ENCODE data around the gene DDIT3. TPM values are rescaled to one million over a fixed set of nuclear protein-coding genes. Genes with fewer than 3 reads are reported as not detected.
"Not testable (repeated sequence)": the region's sequence is repeated elsewhere in the genome, so short reads cannot be mapped to it uniquely, and the experiment has no call there.

The DDIT3 gene
- total and polyA plus RNA-seq, 2 of the 13 experiments (the other 11 are each of a cell fraction or from before 2014, with no cell fraction given), result 27.5 to 48.7 TPM

- ATAC-seq; H3K27ac ChIP-seq (ENCODE audit: extremely low read length, insufficient read depth, low read length); H3K9ac ChIP-seq (ENCODE audit: insufficient read depth, low read depth, low read length); CTCF ChIA-PET (ENCODE audit: low intra/inter-chr PET ratio, low total read pairs); H3K79me2 ChIP-seq (ENCODE audit: insufficient read depth, low read length); H3K4me2 ChIP-seq (ENCODE audit: low read depth, low read length); H3K9me3 ChIP-seq (ENCODE audit: low read length); POLR2A ChIA-PET; H3K4me3 ChIP-seq (replicated peaks in 1 of 3; ENCODE audit: insufficient read depth in 1 of 3, low read depth in 2 of 3, low read length in 3 of 3); BruUV-seq (replicated peaks); H3K27me3 ChIP-seq (ENCODE audit: control insufficient read depth in 1 of 2, insufficient read depth in 2 of 2, low read length in 2 of 2); H2AFZ ChIP-seq (ENCODE audit: low read length); in situ Hi-C loops (cut with HindIII; ENCODE audit: extremely low pct_ligation_motif_present, low pct_unique_long_range_greater_than_20kb); DNase-seq (ENCODE audit: low spot score); FAIRE-seq; intact Hi-C loops (cut with micrococcal nuclease; ENCODE audit: unreplicated experiment): not testable (repeated sequence)
- peaks cover 20% of the 10 kb centered on the region for H4K20me1 ChIP-seq (ENCODE audit: insufficient read depth, low read length)
- WGBS (ENCODE audit: low lambda C conversion rate), result 100% methylated on average over 6 of the region's 6 CpGs
- peaks cover 12% of the 10 kb centered on the region for H3K4me1 ChIP-seq (ENCODE audit: insufficient read depth, low read length)
- H3K36me3 ChIP-seq (replicated peaks in 1 of 2; ENCODE audit: control insufficient read depth in 1 of 2, insufficient read depth in 2 of 2, low read length in 2 of 2), result peaks cover 32 to 77% of the 10 kb centered on the region in 2 experiments
- TF ChIP-seq RBFOX2 (IDR thresholded peaks at IDR 0.05; ENCODE audit: low read depth, low read length), result 0 out of 2 replicates have a peak, but pooled peaks have one; percentile 21
These were observed 6.6 kb downstream of the DDIT3 start for GRCh38 chr12:57513677-57514076.

DNA sequence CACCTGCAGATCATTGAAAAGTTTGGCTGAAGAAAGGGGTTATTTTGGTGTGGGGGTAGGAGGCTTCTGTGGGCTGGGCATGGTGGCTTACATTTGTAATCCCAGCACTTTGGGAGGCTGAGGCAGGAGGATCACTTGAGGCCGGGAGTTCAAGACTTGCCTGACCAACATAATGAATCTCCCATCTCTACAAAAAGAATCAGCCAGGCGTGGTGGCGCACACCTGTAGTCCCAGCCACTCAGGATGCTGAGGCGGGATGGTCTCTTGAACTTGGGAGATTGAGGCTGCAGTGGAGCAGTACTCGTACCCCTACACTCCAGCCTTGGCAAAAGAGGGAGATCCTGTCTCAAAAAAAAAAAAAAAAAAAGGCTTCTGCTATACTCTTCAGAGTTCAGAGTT, 7.0 kb downstream of the DDIT3 start:
- peaks cover 32 to 79% of the 10 kb centered on the region in 2 experiments for H3K36me3 ChIP-seq (replicated peaks in 1 of 2; ENCODE audit: control insufficient read depth in 1 of 2, insufficient read depth in 2 of 2, low read length in 2 of 2)
- intact Hi-C loops (cut with micrococcal nuclease; ENCODE audit: unreplicated experiment) (no loop called here), in situ Hi-C loops (cut with HindIII; ENCODE audit: extremely low pct_ligation_motif_present, low pct_unique_long_range_greater_than_20kb) (no loop called here)
- H3K4me2 ChIP-seq (ENCODE audit: low read depth, low read length), result no peak overlapping the region
- WGBS (ENCODE audit: low lambda C conversion rate), result 98% methylated on average over 5 of the region's 5 CpGs
- POLR2A ChIA-PET, result interaction anchor here (1.2 kb wide), 1 partner anchor 8 kb away, joined by 4 read pairs; the partner anchor contains the start of gene DDIT3
- H2AFZ ChIP-seq (ENCODE audit: low read length), result no peak overlapping the region
- DNase-seq (ENCODE audit: low spot score) (no peak), FAIRE-seq (no peak), ATAC-seq (no peak)
- H3K79me2 ChIP-seq (ENCODE audit: insufficient read depth, low read length), result peaks cover 4% of the 10 kb centered on the region
- peaks cover 8% of the 10 kb centered on the region for H3K4me1 ChIP-seq (ENCODE audit: insufficient read depth, low read length)
- H3K4me3 ChIP-seq (replicated peaks in 1 of 3; ENCODE audit: insufficient read depth in 1 of 3, low read depth in 2 of 3, low read length in 3 of 3), result no peak overlapping the region
- BruUV-seq (replicated peaks), result no TSS peak
- no peak overlapping the region for H3K27ac ChIP-seq (ENCODE audit: extremely low read length, insufficient read depth, low read length)
- TF ChIP-seq MBD4 (IDR thresholded peaks at IDR 0.05; ENCODE audit: borderline replicate concordance, low read length) (no peak), RAD21 (CRISPR knock-in tag; IDR thresholded peaks at IDR 0.05) (no peak), ZNF768 (CRISPR knock-in tag; IDR thresholded peaks at IDR 0.05) (no peak), GTF2F1 (IDR thresholded peaks at IDR 0.05; ENCODE audit: low read length) (no peak), POLR2A (IDR thresholded peaks at IDR 0.05; ENCODE audit: insufficient read depth in 1 of 2, low read depth in 2 of 2, low read length in 2 of 2) (0 out of 4 replicates have a peak, but pooled peaks of 1 of the 2 experiments have one; percentile 5), ZNF850 (CRISPR knock-in tag; conservative IDR thresholded peaks at IDR 0.05) (no peak), U2AF2 (IDR thresholded peaks at IDR 0.05; ENCODE audit: low read depth, low read length) (no peak), MAFK (conservative IDR thresholded peaks at IDR 0.05 in 1 of 2, IDR thresholded peaks at IDR 0.05 in 1 of 2; ENCODE audit: low read length in 2 of 2) (no peak)
- H3K9me3 ChIP-seq (ENCODE audit: low read length), result no peaks in the 10 kb centered on the region
- peaks cover 16% of the 10 kb centered on the region for H4K20me1 ChIP-seq (ENCODE audit: insufficient read depth, low read length)
- H3K27me3 ChIP-seq (ENCODE audit: control insufficient read depth in 1 of 2, insufficient read depth in 2 of 2, low read length in 2 of 2), result no peaks in the 10 kb centered on the region
- CTCF ChIA-PET (ENCODE audit: low intra/inter-chr PET ratio, low total read pairs), result no interaction called here
- H3K9ac ChIP-seq (ENCODE audit: insufficient read depth, low read depth, low read length), result no peak overlapping the region

All from HepG2 (cell line).